IMR-90 (cell line): ENCODE results near the gene SLC7A6. TPM values are rescaled to one million over a fixed set of nuclear protein-coding genes. Genes with fewer than 3 reads are reported as not detected.

Experiments used
- ATAC-seq: fragments of 200-7000 bp; cut with Tn5 transposase; 2 replicates; pipeline ENCODE4 v1.9.1; 2020; ENCODE audit warnings: low read depth, mild to moderate bottlenecking, moderate library complexity
- BruUV-seq: library from RNA; stranded (reverse); fragments of 400-500 nt; replicated peaks from 2 replicates; lab custom pipeline; 2021; lab: Mats Ljungman, UMichigan
- CTCF ChIA-PET: fragments of 300-600 bp; formaldehyde crosslinking; extraction: SDS; loops from one replicate; lab custom pipeline; 2021; ENCODE audit warnings: antibody characterized with exemption; lab: Yijun Ruan, JAX
- POLR2A ChIA-PET: fragments of 300-600 bp; sonication (Branson Sonifier 250); formaldehyde crosslinking; loops from one replicate; lab custom pipeline; 2022; ENCODE audit warnings: antibody characterized with exemption; ENCODE audit not compliant: unreplicated experiment; lab: Charles Lee
- DNase-seq: peaks from one replicate; pipeline ENCODE4 v3.0.0; 2013
- H2AFZ ChIP-seq: replicated peaks from 2 replicates; pipeline ENCODE3; 2013; ENCODE audit warnings: low read length, mild to moderate bottlenecking; ENCODE audit not compliant: poor library complexity
- H2AK5ac ChIP-seq: 2 replicates; pipeline ENCODE4 v1.6.1; 2013; ENCODE audit warnings: low read depth, low read length, inconsistent platforms
- H2AK9ac ChIP-seq: replicated peaks from 2 replicates; pipeline ENCODE3; 2013; ENCODE audit warnings: mild to moderate bottlenecking, low read depth, low read length, moderate library complexity; ENCODE audit not compliant: poor library complexity
- H2BK120ac ChIP-seq: 2 replicates; pipeline ENCODE4 v1.6.1; 2013; ENCODE audit warnings: low read depth, low read length, inconsistent platforms
- H2BK15ac ChIP-seq: 3 replicates; pipeline ENCODE4 v1.6.1; 2013; ENCODE audit warnings: low read depth, low read length, inconsistent platforms
- H2BK20ac ChIP-seq: 2 replicates; pipeline ENCODE4 v1.6.1; 2013; ENCODE audit warnings: low read depth, mild to moderate bottlenecking, inconsistent platforms, low read length, moderate library complexity
- H2BK5ac ChIP-seq: 2 replicates; pipeline ENCODE4 v1.6.1; 2013; ENCODE audit warnings: mild to moderate bottlenecking, low read depth, low read length, inconsistent platforms; ENCODE audit not compliant: poor library complexity, severe bottlenecking
- H3K14ac ChIP-seq: replicated peaks from 2 replicates; pipeline ENCODE4 v1.6.1; 2013; ENCODE audit warnings: low read depth, low read length, inconsistent platforms
- H3K18ac ChIP-seq: 2 replicates; pipeline ENCODE4 v1.6.1; 2013; ENCODE audit warnings: low read depth, low read length, control low read depth
- H3K23ac ChIP-seq: 2 replicates; pipeline ENCODE4 v1.6.1; 2013; ENCODE audit warnings: low read depth, low read length, inconsistent platforms
- H3K27ac ChIP-seq: 2 replicates; pipeline ENCODE4 v1.5.1; 2013; ENCODE audit warnings: mild to moderate bottlenecking, control low read depth, low read length; ENCODE audit not compliant: insufficient read depth
- H3K27me3 ChIP-seq: 2 replicates; pipeline ENCODE4 v1.6.1; 2013; ENCODE audit warnings: low read length; ENCODE audit not compliant: control insufficient read depth, insufficient read depth
- H3K36me3 ChIP-seq: 2 replicates; pipeline ENCODE4 v1.6.1; 2013; ENCODE audit warnings: low read length, mixed read lengths; ENCODE audit not compliant: control insufficient read depth, insufficient read depth
- H3K4ac ChIP-seq: 2 replicates; pipeline ENCODE4 v1.6.1; 2013; ENCODE audit warnings: low read depth, low read length, inconsistent platforms
- H3K4me1 ChIP-seq: 2 replicates; pipeline ENCODE4 v1.6.1; 2013; ENCODE audit warnings: low read length, mixed read lengths; ENCODE audit not compliant: control insufficient read depth, insufficient read depth
- H3K4me2 ChIP-seq: 2 replicates; pipeline ENCODE4 v1.6.1; 2013; ENCODE audit warnings: low read depth, mild to moderate bottlenecking, control low read depth, low read length, moderate library complexity
- H3K4me3 ChIP-seq: 2 replicates; pipeline ENCODE4 v1.5.1; 2013; ENCODE audit warnings: low read depth, mild to moderate bottlenecking, control low read depth, low read length, moderate library complexity; ENCODE audit not compliant: insufficient read depth
- H3K56ac ChIP-seq: 2 replicates; pipeline ENCODE4 v1.6.1; 2013; ENCODE audit warnings: low read length, inconsistent platforms; ENCODE audit not compliant: insufficient read depth; ENCODE audit errors: extremely low read depth
- H3K79me1 ChIP-seq, 2 experiments: 2 replicates each; pipeline ENCODE4 v1.6.1; 2013; ENCODE audit warnings: low read length in 2 of 2, inconsistent platforms in 1 of 2, low read depth in 1 of 2
- H3K9ac ChIP-seq: 2 replicates; pipeline ENCODE4 v1.6.1; 2013; ENCODE audit warnings: low read depth, low read length, control low read depth
- H3K9me1 ChIP-seq: 2 replicates; pipeline ENCODE4 v1.6.1; 2013; ENCODE audit warnings: low read length, inconsistent platforms; ENCODE audit not compliant: insufficient read depth
- H3K9me3 ChIP-seq: 2 replicates; pipeline ENCODE4 v1.6.1; 2013; ENCODE audit warnings: low read length; ENCODE audit not compliant: control insufficient read depth, insufficient read depth
- H4K20me1 ChIP-seq: 2 replicates; pipeline ENCODE4 v1.6.1; 2013; ENCODE audit warnings: low read length, inconsistent platforms; ENCODE audit not compliant: insufficient read depth
- H4K5ac ChIP-seq: 2 replicates; pipeline ENCODE4 v1.6.1; 2013; ENCODE audit warnings: mild to moderate bottlenecking, low read depth, low read length, control low read depth
- H4K8ac ChIP-seq, 2 experiments: 2 replicates each; pipeline ENCODE4 v1.6.1; 2013; ENCODE audit warnings: low read depth in 2 of 2, low read length in 2 of 2, control low read depth in 1 of 2, inconsistent platforms in 1 of 2
- H4K91ac ChIP-seq: 2 replicates; pipeline ENCODE4 v1.6.1; 2013; ENCODE audit warnings: low read depth, low read length, inconsistent platforms; ENCODE audit not compliant: insufficient read depth
- BHLHE40 ChIP-seq: fragments of 150-350 bp; IDR thresholded peaks from 2 replicates; pipeline ENCODE4 v1.6.1; 2016; ENCODE audit warnings: mild to moderate bottlenecking, low read depth, low read length
- CEBPB ChIP-seq: IDR thresholded peaks from 2 replicates; pipeline ENCODE4 v1.6.1; 2012; ENCODE audit warnings: low read depth, low read length, improper control_type of control experiment
- CHD1 ChIP-seq: IDR thresholded peaks from 2 replicates; pipeline ENCODE4 v1.6.1; 2012; ENCODE audit warnings: low read depth, low read length, improper control_type of control experiment
- FOS ChIP-seq: fragments of 150-350 bp; IDR thresholded peaks from 2 replicates; pipeline ENCODE4 v1.6.1; 2016; ENCODE audit warnings: low read depth, low read length
- MAFK ChIP-seq: IDR thresholded peaks from 2 replicates; pipeline ENCODE4 v1.6.1; 2012; ENCODE audit warnings: low read depth, low read length, improper control_type of control experiment
- MAZ ChIP-seq: IDR thresholded peaks from 2 replicates; pipeline ENCODE4 v1.6.1; 2012; ENCODE audit warnings: low read depth, mild to moderate bottlenecking, low read length, improper control_type of control experiment, moderate library complexity, borderline replicate concordance
- MXI1 ChIP-seq: IDR thresholded peaks from 2 replicates; pipeline ENCODE4 v1.6.1; 2012; ENCODE audit warnings: low read depth, mild to moderate bottlenecking, low read length, moderate library complexity, borderline replicate concordance
- NFE2L2 ChIP-seq: fragments of 150-350 bp; IDR thresholded peaks from 2 replicates; pipeline ENCODE4 v1.6.1; 2016; ENCODE audit warnings: low read depth, mild to moderate bottlenecking, low read length
- POLR2A ChIP-seq: IDR thresholded peaks from 2 replicates; pipeline ENCODE4 v1.6.1; 2012; ENCODE audit warnings: mild to moderate bottlenecking, low read depth, low read length
- RAD21 ChIP-seq: IDR thresholded peaks from 2 replicates; pipeline ENCODE4 v1.6.1; 2012; ENCODE audit warnings: low read length, improper control_type of control experiment
- RCOR1 ChIP-seq: IDR thresholded peaks from 2 replicates; pipeline ENCODE4 v1.6.1; 2012; ENCODE audit warnings: mild to moderate bottlenecking, low read length, improper control_type of control experiment; ENCODE audit not compliant: insufficient replicate concordance
- RFX5 ChIP-seq: IDR thresholded peaks from 2 replicates; pipeline ENCODE4 v1.8.0; 2012; ENCODE audit warnings: low read depth, mild to moderate bottlenecking, low read length, moderate library complexity
- SMC3 ChIP-seq: fragments of 150-350 bp; IDR thresholded peaks from 2 replicates; pipeline ENCODE4 v1.6.1; 2016; ENCODE audit warnings: low read depth, mild to moderate bottlenecking, antibody characterized with exemption, low read length, moderate library complexity
- WGBS, 2 experiments: methylation state at CpG; one replicate each; pipeline versions ENCODE4 v1.1.5 to v1.1.7; 2013; ENCODE audit warnings: missing lambda C conversion rate in 2 of 2; ENCODE audit not compliant: insufficient read length in 1 of 2; ENCODE audit errors: extremely low coverage in 2 of 2; 5-methylcytosine and 5-hydroxymethylcytosine counted together
- dilution Hi-C: fragments of 300-500 bp; cut with HindIII; formaldehyde crosslinking; loops from one replicate; pipeline ENCODE4 v1.14.3; 2018; ENCODE audit warnings: low sequenced_read_pairs; ENCODE audit not compliant: unreplicated experiment
- in situ Hi-C: fragments of 300-500 bp; cut with MboI; formaldehyde crosslinking; loops from 3 replicates; pipeline ENCODE4 v1.14.3; 2019; ENCODE audit warnings: low sequenced_read_pairs, inconsistent platforms, mixed read lengths
- intact Hi-C: fragments of 100-400 bp; cut with micrococcal nuclease; formaldehyde crosslinking; loops from 2 replicates; pipeline ENCODE4 v1.10.0; 2022
- polyA plus RNA-seq, 3 experiments: library from polyadenylated mRNA; depleted of rRNA; stranded (reverse); fragments of >200 nt; gene quantifications; 2 replicates each; pipeline ENCODE4 v1.2.3, GENCODE V29; 2012; ENCODE audit warnings: low replicate concordance in 1 of 3
- total RNA-seq: library from RNA; depleted of rRNA; stranded (reverse); fragments of >200 nt; gene quantifications from 2 replicates; pipeline ENCODE4 v1.2.3, GENCODE V29; 2012
- TF ChIP-seq, protein P1 (sequence below): conservative IDR thresholded peaks from 2 replicates; pipeline ENCODE4 v1.5.1; 2012; ENCODE audit warnings: mild to moderate bottlenecking, low read depth, low read length, improper control_type of control experiment
- TF ChIP-seq, protein P2 (sequence below): fragments of 150-350 bp; IDR thresholded peaks from 2 replicates; pipeline ENCODE4 v1.6.1; 2017; ENCODE audit warnings: mild to moderate bottlenecking, antibody characterized with exemption, low read length, low read depth
- TF ChIP-seq, protein P3 (sequence below): fragments of 150-350 bp; IDR thresholded peaks from 2 replicates; pipeline ENCODE4 v1.6.1; 2016; ENCODE audit warnings: low read depth, mild to moderate bottlenecking, low read length, moderate library complexity, borderline replicate concordance

Gene SLC7A6
- total and polyA plus RNA-seq, 2 of the 4 experiments (the other 2 are of a cell fraction): 29.4 to 36.1 TPM

DNA sequence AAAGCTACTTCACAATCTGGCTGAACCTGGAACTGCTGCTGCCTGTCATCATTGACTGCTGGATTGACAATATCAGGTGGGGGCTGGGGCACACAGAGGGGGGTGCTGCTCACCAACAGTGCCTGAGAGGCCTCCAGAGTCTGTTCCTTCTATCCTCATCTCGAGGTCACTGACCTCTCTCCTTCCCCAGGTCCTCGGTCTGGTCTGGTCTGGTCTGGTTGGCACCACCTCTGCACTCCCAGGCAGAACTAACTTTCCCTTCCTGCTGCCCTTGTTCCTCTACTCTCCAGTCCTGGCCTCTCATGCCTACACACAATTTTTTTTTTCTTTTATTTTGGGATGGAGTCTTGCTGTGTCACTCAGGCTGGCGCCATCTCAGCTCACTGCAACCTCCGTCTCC is 15.0 kb upstream of the SLC7A6 start:
- DNase-seq (no peak), ATAC-seq (no peak)
- Histone ChIP-seq H3K27ac (no peak overlapping the region), H4K20me1 (no peaks in the 10 kb centered on the region), H3K14ac (no peak overlapping the region), H2BK120ac (no peak overlapping the region), H3K18ac (no peak overlapping the region), H3K27me3 (no peaks in the 10 kb centered on the region), H3K4me1 (peaks cover 13% of the 10 kb centered on the region), H2BK5ac (no peak overlapping the region), H3K4ac (no peak overlapping the region), H3K4me3 (no peak overlapping the region), H3K9me1 (peaks cover 24% of the 10 kb centered on the region), H3K4me2 (no peak overlapping the region), H2AFZ (no peak overlapping the region), H2AK9ac (no peak overlapping the region), H3K79me1 (peaks cover 27 to 49% of the 10 kb centered on the region in 2 experiments), H2BK20ac (no peak overlapping the region), H3K56ac (no peak overlapping the region), H3K9ac (no peak overlapping the region), H3K23ac (no peak overlapping the region), H4K8ac (no peak overlapping the region), H3K36me3 (peaks cover 20% of the 10 kb centered on the region), H2BK15ac (no peak overlapping the region), H2AK5ac (no peak overlapping the region), H4K5ac (no peak overlapping the region), H3K9me3 (no peaks in the 10 kb centered on the region), H4K91ac (no peak overlapping the region)
- in situ Hi-C loops (no loop called here), dilution Hi-C loops (no loop called here), intact Hi-C loops (no loop called here)
- ChIA-PET POLR2A (interaction anchor here (1.4 kb wide), 1 partner anchor 12 kb away, joined by 12 read pairs; no protein-coding TSS in a partner anchor), CTCF (interaction anchor here (1.3 kb wide), 1 partner anchor 13 kb away, joined by 4 read pairs; no protein-coding TSS in a partner anchor)
- TF ChIP-seq CEBPB (no peak), MAFK (no peak), NFE2L2 (no peak), MAZ (no peak), RCOR1 (no peak), CHD1 (no peak), RAD21 (no peak), BHLHE40 (no peak), SMC3 (no peak), MXI1 (no peak), RFX5 (no peak), POLR2A (no peak), FOS (no peak)
- TF ChIP-seq, protein P1, sequence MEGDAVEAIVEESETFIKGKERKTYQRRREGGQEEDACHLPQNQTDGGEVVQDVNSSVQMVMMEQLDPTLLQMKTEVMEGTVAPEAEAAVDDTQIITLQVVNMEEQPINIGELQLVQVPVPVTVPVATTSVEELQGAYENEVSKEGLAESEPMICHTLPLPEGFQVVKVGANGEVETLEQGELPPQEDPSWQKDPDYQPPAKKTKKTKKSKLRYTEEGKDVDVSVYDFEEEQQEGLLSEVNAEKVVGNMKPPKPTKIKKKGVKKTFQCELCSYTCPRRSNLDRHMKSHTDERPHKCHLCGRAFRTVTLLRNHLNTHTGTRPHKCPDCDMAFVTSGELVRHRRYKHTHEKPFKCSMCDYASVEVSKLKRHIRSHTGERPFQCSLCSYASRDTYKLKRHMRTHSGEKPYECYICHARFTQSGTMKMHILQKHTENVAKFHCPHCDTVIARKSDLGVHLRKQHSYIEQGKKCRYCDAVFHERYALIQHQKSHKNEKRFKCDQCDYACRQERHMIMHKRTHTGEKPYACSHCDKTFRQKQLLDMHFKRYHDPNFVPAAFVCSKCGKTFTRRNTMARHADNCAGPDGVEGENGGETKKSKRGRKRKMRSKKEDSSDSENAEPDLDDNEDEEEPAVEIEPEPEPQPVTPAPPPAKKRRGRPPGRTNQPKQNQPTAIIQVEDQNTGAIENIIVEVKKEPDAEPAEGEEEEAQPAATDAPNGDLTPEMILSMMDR: no peak
- TF ChIP-seq, protein P2, sequence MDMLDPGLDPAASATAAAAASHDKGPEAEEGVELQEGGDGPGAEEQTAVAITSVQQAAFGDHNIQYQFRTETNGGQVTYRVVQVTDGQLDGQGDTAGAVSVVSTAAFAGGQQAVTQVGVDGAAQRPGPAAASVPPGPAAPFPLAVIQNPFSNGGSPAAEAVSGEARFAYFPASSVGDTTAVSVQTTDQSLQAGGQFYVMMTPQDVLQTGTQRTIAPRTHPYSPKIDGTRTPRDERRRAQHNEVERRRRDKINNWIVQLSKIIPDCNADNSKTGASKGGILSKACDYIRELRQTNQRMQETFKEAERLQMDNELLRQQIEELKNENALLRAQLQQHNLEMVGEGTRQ: no peak
- TF ChIP-seq, protein P3, sequence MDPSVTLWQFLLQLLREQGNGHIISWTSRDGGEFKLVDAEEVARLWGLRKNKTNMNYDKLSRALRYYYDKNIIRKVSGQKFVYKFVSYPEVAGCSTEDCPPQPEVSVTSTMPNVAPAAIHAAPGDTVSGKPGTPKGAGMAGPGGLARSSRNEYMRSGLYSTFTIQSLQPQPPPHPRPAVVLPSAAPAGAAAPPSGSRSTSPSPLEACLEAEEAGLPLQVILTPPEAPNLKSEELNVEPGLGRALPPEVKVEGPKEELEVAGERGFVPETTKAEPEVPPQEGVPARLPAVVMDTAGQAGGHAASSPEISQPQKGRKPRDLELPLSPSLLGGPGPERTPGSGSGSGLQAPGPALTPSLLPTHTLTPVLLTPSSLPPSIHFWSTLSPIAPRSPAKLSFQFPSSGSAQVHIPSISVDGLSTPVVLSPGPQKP: no peak
- BruUV-seq: no TSS peak
- no CpG with 5 or more reads among the region's 4 CpGs for WGBS, 2 experiments
